ENCODE measurements around the gene CLEC20A.

CLEC20A gene

DNA sequence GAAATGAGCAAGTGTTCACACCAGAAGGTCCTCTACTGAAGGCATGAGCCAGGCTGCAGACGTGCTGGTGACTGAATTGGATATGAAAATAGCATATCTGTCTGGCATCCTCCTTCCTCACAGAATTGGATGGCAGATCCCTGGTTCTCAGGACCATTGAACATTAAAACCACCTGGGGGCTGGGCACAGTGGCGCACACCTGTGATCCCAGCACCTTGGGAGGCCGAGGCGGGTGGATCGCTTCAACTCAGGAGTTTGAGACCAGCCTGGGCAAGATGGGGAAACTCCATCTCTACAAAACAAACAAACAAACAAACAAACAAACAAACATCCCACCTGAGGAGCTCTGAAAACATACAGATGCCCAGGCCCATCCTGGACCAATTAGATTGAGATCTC, 39.6 kb upstream of the CLEC20A start:
- Histone ChIP-seq H3K36me3 (replicated peaks; ENCODE audit: insufficient read depth, low read length) (no peaks in the 10 kb centered on the region), H2AFZ (ENCODE audit: low read length) (no peak overlapping the region), H3K4me1 (ENCODE audit: low read length) (0 out of 2 replicates have a peak, but pooled peaks cover 3% of the 10 kb centered on the region), H4K20me1 (ENCODE audit: insufficient read depth, low read length) (no peaks in the 10 kb centered on the region), H3F3A (ENCODE audit: insufficient read depth, low read length) (no peaks in the 10 kb centered on the region), H3K9me2 (replicated peaks; ENCODE audit: insufficient read depth, low read length) (no peaks in the 10 kb centered on the region), H3K9me3 (replicated peaks; ENCODE audit: insufficient read depth, low read length) (no peaks in the 10 kb centered on the region), H3K27me3 (replicated peaks; ENCODE audit: insufficient read depth, low read length) (no peaks in the 10 kb centered on the region), H3K27ac (ENCODE audit: low read length) (no peak overlapping the region), H3K9ac (ENCODE audit: low read length) (no peak overlapping the region), H3K79me2 (ENCODE audit: low read length) (no peaks in the 10 kb centered on the region), H3K4me2 (ENCODE audit: low read depth, low read length) (no peak overlapping the region), H3K4me3 (ENCODE audit: low read length) (no peak overlapping the region)
- no peak for TF ChIP-seq EZH2 (optimal IDR thresholded peaks at IDR 0.05; ENCODE audit: low read depth, low read length)
- TF ChIP-seq, protein P1, sequence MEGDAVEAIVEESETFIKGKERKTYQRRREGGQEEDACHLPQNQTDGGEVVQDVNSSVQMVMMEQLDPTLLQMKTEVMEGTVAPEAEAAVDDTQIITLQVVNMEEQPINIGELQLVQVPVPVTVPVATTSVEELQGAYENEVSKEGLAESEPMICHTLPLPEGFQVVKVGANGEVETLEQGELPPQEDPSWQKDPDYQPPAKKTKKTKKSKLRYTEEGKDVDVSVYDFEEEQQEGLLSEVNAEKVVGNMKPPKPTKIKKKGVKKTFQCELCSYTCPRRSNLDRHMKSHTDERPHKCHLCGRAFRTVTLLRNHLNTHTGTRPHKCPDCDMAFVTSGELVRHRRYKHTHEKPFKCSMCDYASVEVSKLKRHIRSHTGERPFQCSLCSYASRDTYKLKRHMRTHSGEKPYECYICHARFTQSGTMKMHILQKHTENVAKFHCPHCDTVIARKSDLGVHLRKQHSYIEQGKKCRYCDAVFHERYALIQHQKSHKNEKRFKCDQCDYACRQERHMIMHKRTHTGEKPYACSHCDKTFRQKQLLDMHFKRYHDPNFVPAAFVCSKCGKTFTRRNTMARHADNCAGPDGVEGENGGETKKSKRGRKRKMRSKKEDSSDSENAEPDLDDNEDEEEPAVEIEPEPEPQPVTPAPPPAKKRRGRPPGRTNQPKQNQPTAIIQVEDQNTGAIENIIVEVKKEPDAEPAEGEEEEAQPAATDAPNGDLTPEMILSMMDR (IDR thresholded peaks at IDR 0.05; ENCODE audit: low read length), result no peak
- DNase-seq, result no peak

DNA sequence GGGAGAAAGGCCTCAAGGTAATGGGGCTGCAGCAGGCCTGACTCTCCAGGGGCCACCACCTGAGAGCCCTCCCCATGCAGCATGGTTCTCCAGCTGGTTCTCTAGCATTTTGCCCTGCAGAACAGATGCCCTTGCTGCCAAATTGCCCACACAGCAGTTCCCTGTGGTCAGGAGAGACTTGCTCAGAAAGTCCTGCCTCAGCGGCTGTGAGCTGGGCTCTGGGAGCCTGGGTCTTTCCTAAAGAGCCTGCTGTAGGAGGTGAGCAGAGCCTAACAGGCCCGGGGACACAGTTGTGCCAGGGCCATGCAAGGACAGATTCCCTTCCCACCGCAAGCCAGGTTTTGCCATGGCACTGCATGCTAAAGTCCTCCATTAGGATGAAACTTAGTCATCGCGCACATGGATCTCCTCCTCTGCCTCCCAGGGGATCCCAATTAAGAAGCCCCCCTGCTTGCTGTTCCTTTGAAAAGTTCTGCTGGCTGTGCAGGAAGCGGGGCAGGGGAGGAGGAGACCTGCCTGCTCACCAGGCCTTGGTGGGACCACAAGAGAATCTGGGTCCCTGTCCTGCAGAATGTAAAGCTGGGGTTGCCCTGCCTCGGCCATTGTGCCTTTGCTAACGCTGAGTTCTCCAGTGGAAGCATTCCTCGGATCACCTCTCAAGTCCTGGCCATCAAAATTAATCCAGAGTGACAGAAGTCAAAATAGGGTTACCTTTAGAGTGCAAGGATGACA, 37.5 kb upstream of the CLEC20A start:
- TF ChIP-seq, protein P1 (IDR thresholded peaks at IDR 0.05; ENCODE audit: low read length), result no peak
- TF ChIP-seq EZH2phosphoT487 (IDR thresholded peaks at IDR 0.05; ENCODE audit: low read length) (no peak), EZH2 (optimal IDR thresholded peaks at IDR 0.05; ENCODE audit: low read depth, low read length) (no peak)
- Histone ChIP-seq H3K27ac (ENCODE audit: low read length) (no peak overlapping the region), H3K27me3 (replicated peaks; ENCODE audit: insufficient read depth, low read length) (no peaks in the 10 kb centered on the region), H3K4me1 (ENCODE audit: low read length) (0 out of 2 replicates have a peak, but pooled peaks cover 3% of the 10 kb centered on the region), H3K36me3 (replicated peaks; ENCODE audit: insufficient read depth, low read length) (no peaks in the 10 kb centered on the region), H3K4me2 (ENCODE audit: low read depth, low read length) (no peak overlapping the region), H3F3A (ENCODE audit: insufficient read depth, low read length) (no peaks in the 10 kb centered on the region), H3K9ac (ENCODE audit: low read length) (no peak overlapping the region), H3K4me3 (ENCODE audit: low read length) (no peak overlapping the region), H3K9me2 (replicated peaks; ENCODE audit: insufficient read depth, low read length) (no peaks in the 10 kb centered on the region), H3K9me3 (replicated peaks; ENCODE audit: insufficient read depth, low read length) (no peaks in the 10 kb centered on the region), H4K20me1 (ENCODE audit: insufficient read depth, low read length) (no peaks in the 10 kb centered on the region), H2AFZ (ENCODE audit: low read length) (no peak overlapping the region), H3K79me2 (ENCODE audit: low read length) (no peaks in the 10 kb centered on the region)
- DNase-seq, result no peak

DNA sequence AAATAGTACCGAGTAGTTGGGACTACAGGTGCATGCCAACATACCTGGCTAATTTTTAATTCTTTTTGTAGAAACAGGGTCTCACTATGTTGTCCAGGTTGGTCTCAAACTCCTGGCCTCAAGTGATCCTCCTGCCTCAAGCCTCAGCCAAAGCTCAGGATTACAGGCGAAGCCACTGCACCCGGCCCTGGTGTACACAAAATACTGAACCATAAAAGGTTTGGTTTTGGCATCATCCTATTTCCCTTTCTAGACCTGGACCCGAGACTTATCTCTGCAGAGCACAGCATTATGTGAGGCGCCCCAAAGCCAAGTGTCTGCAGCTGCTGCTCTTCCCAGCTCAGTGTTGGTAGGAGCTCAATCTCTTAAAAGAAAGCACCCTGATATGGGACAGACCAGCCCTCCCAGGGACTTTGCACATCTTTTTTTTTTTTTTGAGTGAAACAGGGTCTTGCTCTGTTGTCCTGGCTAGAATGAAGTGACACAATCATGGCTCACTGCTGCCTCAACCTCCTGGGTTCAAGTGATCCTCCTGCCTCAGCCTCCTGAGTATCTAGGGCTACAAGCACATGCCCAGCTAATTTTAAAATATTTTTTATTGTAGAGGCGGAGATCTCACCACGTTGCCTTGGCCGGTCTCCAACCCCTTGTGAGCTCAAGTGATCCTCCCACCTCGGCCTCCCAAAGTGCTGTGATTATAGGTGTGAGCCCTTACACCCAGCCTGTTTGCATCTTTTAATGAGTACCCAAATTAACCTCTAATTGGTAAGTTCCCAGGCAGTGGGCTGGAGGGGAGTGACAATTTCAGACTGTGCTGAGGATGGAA, 36.6 kb upstream of the CLEC20A start:
- H2AFZ ChIP-seq (ENCODE audit: low read length), result no peak overlapping the region
- no peak overlapping the region for H3K9ac ChIP-seq (ENCODE audit: low read length)
- no peaks in the 10 kb centered on the region for H3K9me2 ChIP-seq (replicated peaks; ENCODE audit: insufficient read depth, low read length)
- H3K9me3 ChIP-seq (replicated peaks; ENCODE audit: insufficient read depth, low read length), result no peaks in the 10 kb centered on the region
- H3K4me3 ChIP-seq (ENCODE audit: low read length), result no peak overlapping the region
- H4K20me1 ChIP-seq (ENCODE audit: insufficient read depth, low read length), result no peaks in the 10 kb centered on the region
- 0 out of 2 replicates have a peak, but pooled peaks cover 3% of the 10 kb centered on the region for H3K4me1 ChIP-seq (ENCODE audit: low read length)
- H3K27me3 ChIP-seq (replicated peaks; ENCODE audit: insufficient read depth, low read length), result no peaks in the 10 kb centered on the region
- H3K36me3 ChIP-seq (replicated peaks; ENCODE audit: insufficient read depth, low read length), result no peaks in the 10 kb centered on the region
- no peak overlapping the region for H3K27ac ChIP-seq (ENCODE audit: low read length)
- TF ChIP-seq EZH2phosphoT487 (IDR thresholded peaks at IDR 0.05; ENCODE audit: low read length) (no peak), EZH2 (optimal IDR thresholded peaks at IDR 0.05; ENCODE audit: low read depth, low read length) (no peak)
- TF ChIP-seq, protein P1 (IDR thresholded peaks at IDR 0.05; ENCODE audit: low read length), result no peak
- H3K4me2 ChIP-seq (ENCODE audit: low read depth, low read length), result no peak overlapping the region
- no peaks in the 10 kb centered on the region for H3F3A ChIP-seq (ENCODE audit: insufficient read depth, low read length)
- no peak for DNase-seq
- H3K79me2 ChIP-seq (ENCODE audit: low read length), result no peaks in the 10 kb centered on the region

Data from MM.1S (cell line).